Measurements from ENCODE around the gene DDX42. TPM values are rescaled to one million over a fixed set of nuclear protein-coding genes. Genes with fewer than 3 reads are reported as not detected.
"Not testable (repeated sequence)": the region's sequence is repeated elsewhere in the genome, so short reads cannot be mapped to it uniquely, and the experiment has no call there.

The DDX42 gene
- total RNA-seq, 2 donors from 2014 or later = 86.5 to 93.6 TPM

- DNase-seq (no peak), ATAC-seq (no peak)
- intact Hi-C loops (cut with DNase I, micrococcal nuclease) = no loop called here
Measured at GRCh38 chr17:63833026-63833740, 59.2 kb downstream of the DDX42 start.

- no peak for DNase-seq
- intact Hi-C loops (cut with DNase I, micrococcal nuclease) = no loop called here
- no peak for ATAC-seq
Measured at GRCh38 chr17:63833741-63834373, 59.9 kb downstream of the DDX42 start.

GRCh38 chr17:63834431-63835166 is 60.6 kb downstream of the DDX42 start:
- ATAC-seq (peak; percentile 67), DNase-seq (peak; percentile 54 to 55)
- intact Hi-C loops (cut with DNase I, micrococcal nuclease) = no loop called here

GRCh38 chr17:63835167-63835720 is 61.3 kb downstream of the DDX42 start:
- DNase-seq (no peak), ATAC-seq (no peak)
- intact Hi-C loops (cut with DNase I, micrococcal nuclease) = no loop called here

DNA sequence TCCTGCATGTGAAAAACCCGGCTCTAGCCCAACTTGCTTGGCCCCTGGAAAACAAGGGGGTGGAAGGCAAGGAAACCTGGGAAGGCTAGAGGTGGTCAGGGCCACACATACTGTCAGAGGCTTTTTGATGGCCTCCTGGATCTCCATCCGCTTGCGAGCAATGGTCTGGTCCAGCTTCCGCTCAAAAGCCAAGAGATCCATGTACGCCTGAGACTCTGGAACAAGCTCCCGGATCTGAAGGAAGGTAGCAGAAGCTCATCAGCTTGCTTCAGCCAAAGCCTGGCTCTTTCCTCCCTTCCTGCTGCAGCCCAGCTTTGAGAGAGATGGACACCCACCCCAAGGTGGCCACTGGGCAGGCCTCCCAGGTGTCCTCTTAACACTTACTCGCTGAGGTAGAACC is 62.8 kb downstream of the DDX42 start:
- no peak for DNase-seq
- intact Hi-C loops (cut with DNase I, micrococcal nuclease) = no loop called here
- ATAC-seq = no peak

DNA sequence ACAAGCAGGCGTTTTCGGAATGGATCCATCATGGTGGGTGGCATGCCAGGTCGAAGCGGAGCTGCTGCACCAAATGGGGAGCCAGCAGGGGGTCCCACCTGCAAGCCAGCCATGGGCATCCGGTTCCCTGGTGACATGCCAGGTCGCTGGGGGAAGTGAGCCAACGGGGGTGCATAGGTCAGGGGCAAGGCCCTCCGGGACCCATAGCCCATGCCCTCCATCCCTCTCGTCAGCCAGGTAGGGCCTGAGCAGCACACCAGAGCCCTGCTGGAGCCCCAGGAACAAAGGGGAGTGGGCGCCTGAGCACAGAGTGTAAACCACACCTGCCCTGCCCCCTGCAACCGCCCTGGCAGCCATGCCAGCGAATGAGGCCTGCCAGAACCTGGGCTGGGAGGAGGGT is 63.5 kb downstream of the DDX42 start:
- DNase-seq (no peak), ATAC-seq (no peak)
- intact Hi-C loops (cut with DNase I, micrococcal nuclease) = no loop called here

GRCh38 chr17:63837962-63838600 is 64.1 kb downstream of the DDX42 start:
- no peak for DNase-seq
- no peak for ATAC-seq
- intact Hi-C loops (cut with DNase I, micrococcal nuclease) = no loop called here

DNA sequence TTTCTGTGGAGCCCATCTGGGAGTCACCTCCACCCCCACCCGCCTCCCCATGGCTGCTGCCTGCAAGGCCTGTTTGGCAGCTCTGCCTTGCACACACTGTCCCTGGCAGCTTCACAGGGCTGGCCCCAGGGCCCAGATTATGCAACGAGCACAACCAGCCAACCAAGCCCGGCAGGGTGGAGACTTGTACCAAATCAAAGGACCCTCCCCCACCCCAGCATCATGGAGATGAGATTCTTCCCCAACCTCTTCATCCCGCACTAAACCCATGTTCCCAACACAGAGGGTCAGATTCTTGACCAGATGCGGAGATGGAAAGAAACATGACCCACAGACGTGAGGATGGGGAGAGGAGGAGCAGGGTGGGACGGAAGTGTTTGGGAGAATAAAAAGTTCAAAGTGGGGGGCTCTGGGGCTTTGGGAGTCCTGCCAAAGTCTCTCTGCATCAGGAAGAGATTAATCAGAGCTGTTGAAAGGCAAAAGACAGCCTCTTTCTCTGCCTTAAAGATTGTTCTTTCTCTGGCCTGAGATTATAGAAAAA is 64.7 kb downstream of the DDX42 start:
- intact Hi-C loops (cut with DNase I, micrococcal nuclease) = no loop called here
- no peak for ATAC-seq
- peak; percentile 54 to 90 for DNase-seq

DNA sequence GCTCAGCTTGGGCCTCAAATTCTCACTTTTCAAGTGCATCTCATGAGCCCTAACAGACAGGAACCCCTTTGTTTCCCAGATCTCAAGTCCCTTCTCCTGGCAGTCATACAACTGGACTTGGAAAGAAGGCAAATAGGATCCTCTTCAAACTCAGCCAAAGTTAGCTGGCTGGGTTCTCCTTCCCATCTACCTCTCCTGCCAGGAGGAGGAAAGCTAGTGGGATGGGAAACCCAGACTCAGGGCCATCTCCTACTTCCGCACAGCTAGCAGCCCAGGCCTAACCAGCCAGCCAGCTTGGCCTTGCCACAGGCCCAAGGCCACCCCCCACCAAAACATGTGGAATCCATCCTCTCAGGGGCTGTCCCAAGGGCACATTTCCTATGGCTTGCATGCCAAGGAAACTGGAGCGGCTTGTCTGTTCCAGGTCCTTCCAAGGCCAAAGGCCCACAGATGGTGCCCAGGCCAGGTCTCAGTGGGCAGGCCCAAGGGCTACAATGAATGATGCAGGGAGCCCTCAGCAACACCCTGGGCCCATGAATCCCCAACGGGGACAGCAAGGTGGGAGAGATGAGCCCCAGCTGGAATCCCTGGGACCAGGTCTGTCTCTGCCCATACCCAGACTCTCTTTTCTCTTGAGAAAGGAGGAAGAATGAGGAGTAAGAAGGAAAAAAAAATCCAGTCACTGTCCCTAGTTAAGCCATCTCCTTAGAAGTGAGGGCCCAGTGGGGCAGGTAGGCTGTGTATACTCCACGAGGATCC is 66.8 kb downstream of the DDX42 start:
- no peak for DNase-seq
- ATAC-seq = no peak
- intact Hi-C loops (cut with DNase I, micrococcal nuclease) = no loop called here

DNA sequence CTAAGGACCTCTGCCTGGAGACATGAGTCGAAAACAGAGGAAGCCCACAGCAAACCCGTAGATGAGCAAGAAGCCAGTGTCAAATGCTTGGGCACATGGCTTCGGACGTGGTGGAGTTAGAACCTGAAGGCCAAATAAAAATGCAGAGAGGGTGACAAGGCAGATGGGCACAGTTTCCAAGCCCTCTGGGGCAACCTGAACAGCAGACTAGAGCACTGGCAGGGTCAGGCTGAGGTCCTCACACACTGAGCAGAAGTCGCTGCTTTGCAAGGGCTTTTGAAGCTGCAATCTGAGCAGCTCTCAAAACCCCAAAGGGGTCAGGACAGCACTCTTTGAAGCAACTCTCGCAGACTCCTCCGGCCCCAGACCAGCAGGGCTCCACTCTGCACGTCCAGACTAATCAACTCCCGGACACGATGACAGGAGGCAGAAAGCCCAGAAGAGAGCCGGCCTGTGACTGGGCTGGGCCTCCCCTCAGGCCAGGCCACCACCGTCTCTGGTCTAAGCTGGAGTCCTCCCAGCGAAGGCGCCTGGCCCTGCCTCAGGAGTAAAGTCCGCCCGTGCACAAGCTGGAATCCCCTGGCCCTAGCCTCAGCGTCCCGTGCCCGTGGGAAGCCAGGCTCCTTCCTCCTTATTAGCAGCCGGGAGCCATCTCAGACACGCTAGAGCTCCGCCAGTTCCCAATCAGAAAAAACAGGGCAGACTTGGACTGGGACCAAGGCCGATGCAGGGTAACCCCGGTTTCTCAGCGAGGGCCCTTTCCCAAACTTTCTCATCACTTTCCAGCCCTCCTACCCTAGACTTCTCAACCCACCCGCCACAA is 67.6 kb downstream of the DDX42 start:
- DNase-seq = peak; percentile 67 to 73
- ATAC-seq = peak; percentile 49
- intact Hi-C loops (cut with DNase I, micrococcal nuclease) = no loop called here

- no peak for ATAC-seq
- intact Hi-C loops (cut with DNase I, micrococcal nuclease) = no loop called here
- DNase-seq = peak; percentile 42 to 55
Measured at GRCh38 chr17:63842173-63842539, 68.2 kb downstream of the DDX42 start.

- peak; percentile 99 for DNase-seq
- peak; percentile 83 for ATAC-seq
- intact Hi-C loops (cut with DNase I, micrococcal nuclease) = no loop called here
Measured at GRCh38 chr17:63842540-63843386, 68.8 kb downstream of the DDX42 start, which contains the start of gene SMARCD2. Gene SMARCD2, minus strand, starts transcription at chr17:63842685. Its CDS starts 11 bp downstream, at chr17:63842674.

DNA sequence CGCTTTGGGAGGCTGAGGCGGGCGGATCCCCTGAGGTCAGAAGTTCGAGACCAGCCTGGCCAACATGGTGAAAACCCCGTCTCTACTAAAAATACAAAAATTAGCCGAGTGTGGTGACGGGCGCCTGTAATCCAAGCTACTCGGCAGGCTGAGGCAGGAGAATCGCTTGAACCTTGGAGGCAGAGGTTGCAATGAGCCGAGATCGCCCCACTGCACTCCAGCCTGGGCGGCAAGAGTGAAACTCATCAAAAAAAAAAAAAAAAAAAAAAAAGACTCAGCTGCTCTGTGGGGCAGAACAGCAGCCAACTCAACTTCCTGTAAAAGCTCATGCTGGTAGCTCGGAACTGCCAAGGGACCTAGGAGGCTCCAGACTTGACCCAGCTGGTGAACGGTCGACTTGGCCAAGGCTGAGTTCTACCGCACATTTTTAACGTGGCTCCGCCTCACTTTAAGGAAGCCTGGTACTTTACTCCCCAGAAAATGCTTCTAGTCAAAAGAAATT is 69.5 kb downstream of the DDX42 start:
- DNase-seq = peak; percentile 54 to 75
- intact Hi-C loops (cut with DNase I, micrococcal nuclease); ATAC-seq: not testable (repeated sequence)

DNA sequence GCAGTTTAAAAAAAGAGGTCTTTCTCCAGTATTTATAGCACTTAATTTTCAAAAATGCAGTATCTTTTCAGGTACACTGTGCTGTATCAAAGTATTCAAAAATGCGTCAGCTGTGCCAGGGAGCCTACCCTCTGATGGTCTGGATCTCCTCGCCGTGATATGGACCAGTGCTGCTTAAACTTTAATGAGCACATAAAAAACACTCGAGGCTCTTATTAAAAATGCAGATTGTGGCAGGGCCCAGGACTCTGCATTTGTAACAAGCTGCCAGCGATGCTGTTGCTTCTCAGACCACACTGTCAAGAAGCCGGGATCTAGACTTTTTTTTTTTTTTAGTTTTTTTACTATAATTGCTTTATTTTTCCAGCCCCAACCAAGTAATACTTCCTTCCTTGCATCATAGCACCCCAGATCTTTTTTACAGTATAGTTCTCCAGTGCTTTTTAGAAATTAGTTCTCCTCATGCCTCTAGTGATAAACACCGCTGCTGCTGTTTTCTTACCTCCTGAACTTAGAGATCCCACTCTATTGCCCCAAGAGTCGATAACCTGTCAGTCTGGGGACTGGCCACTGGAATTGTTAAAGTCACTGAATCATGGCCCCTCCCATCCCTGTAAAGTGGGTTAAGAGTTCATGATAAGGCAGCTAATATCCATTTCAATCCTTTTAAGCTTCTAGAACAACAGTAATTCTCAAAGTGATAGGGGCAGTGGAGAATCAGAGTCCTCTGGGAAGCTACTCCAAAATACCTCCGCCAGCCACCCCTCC is 70.1 kb downstream of the DDX42 start:
- intact Hi-C loops (cut with DNase I, micrococcal nuclease) = no loop called here
- peak in 1 of 2 donors; percentile 46 for DNase-seq
- no peak for ATAC-seq

GRCh38 chr17:63845509-63845908 is 71.5 kb downstream of the DDX42 start:
- DNase-seq (no peak), ATAC-seq (no peak)
- intact Hi-C loops (cut with DNase I, micrococcal nuclease) = no loop called here

Data from left colon (tissue), 2 donors.